Ovary (tissue), 9 donors: ENCODE measurements around the gene DCDC2C. TPM values are rescaled to one million over a fixed set of nuclear protein-coding genes. Genes with fewer than 3 reads are reported as not detected.
A peak's percentile ranks its signal among the peaks of the same experiment; 100 is the strongest.
"Not testable (repeated sequence)": the region's sequence is repeated elsewhere in the genome, so short reads cannot be mapped to it uniquely, and the experiment has no call there.

Source experiments
- DNase-seq, 5 donors: peaks; one replicate each; pipeline ENCODE4 v3.0.0-alpha.2; 2019 to 2020
- H3K27ac ChIP-seq, 2 donors: fragments of 200-600 bp; one replicate each; pipeline versions ENCODE4 v1.5.1 to v1.8.0; 2019 to 2022
- H3K27me3 ChIP-seq: fragments of 200-600 bp; one replicate; pipeline ENCODE4 v1.8.0; 2022
- H3K36me3 ChIP-seq: fragments of 200-600 bp; sonication (generic); one replicate; pipeline ENCODE4 v1.5.1; 2019
- H3K4me1 ChIP-seq: one replicate; pipeline ENCODE4 v1.8.1; 2013; ENCODE audit warnings: mild to moderate bottlenecking, moderate library complexity; ENCODE audit not compliant: insufficient read depth
- H3K4me3 ChIP-seq: fragments of 200-600 bp; sonication (generic); one replicate; pipeline ENCODE4 v1.5.1; 2017
- H3K9me3 ChIP-seq, 2 donors: fragments of 200-600 bp in 1 of 2; sonication (generic) in 1 of 2; one replicate each; pipeline versions ENCODE4 v1.5.1 to v1.8.1; 2013 to 2019; ENCODE audit warnings: mild to moderate bottlenecking in 1 of 2, moderate library complexity in 1 of 2
- EP300 ChIP-seq: sonication (generic); formaldehyde crosslinking; IDR thresholded peaks from one replicate; pipeline ENCODE4 v1.6.1; 2017; ENCODE audit warnings: antibody characterized with exemption
- POLR2A ChIP-seq: fragments of 450-650 bp; IDR thresholded peaks from one replicate; pipeline ENCODE4 v1.6.1; 2017; ENCODE audit warnings: antibody characterized with exemption, mild to moderate bottlenecking, moderate library complexity
- WGBS, 3 donors: extraction: QIAGEN DNeasy Blood & Tissue Kit in 1 of 3; methylation state at CpG; one replicate each; pipeline versions ENCODE4 v1.1.5 to v1.1.7; 2013 to 2017; 5-methylcytosine and 5-hydroxymethylcytosine counted together
- intact Hi-C, 4 donors: fragments of 100-400 bp; cut with DNase I; formaldehyde crosslinking; loops; one replicate each; pipeline versions ENCODE4 v1.11.0 to v1.15.1; 2022 to 2023
- polyA plus RNA-seq, 2 donors: library from polyadenylated mRNA; stranded (reverse); fragments of 200-250 nt in 1 of 2; fragments of 350-450 nt in 1 of 2; fragmentation: Illumina TruSeq in 1 of 2; extraction: RNeasy Lipid Tissue Mini Kit (QIAGEN cat#74804) in 1 of 2; gene quantifications; one replicate each; pipeline ENCODE4 v1.2.3, GENCODE V29; 2013 to 2014
- total RNA-seq, 7 donors: library from RNA; depleted of rRNA in 2 of 7; stranded (reverse); fragments of >200 nt in 2 of 7; fragmentation: NEBNext Ultra II Directional in 3 of 7; extraction: Animal tissue kit (Norgen Biotek cat#: 25700) in 3 of 7; gene quantifications; one replicate each; pipeline versions ENCODE4 v1.1.0 to v1.2.4, GENCODE V29; 2016 to 2023
- TF ChIP-seq, protein P1 (sequence below), 3 donors: fragments of 450-650 bp in 2 of 3; fragments of 200-600 bp in 1 of 3; IDR thresholded peaks; one replicate each; pipeline versions ENCODE4 v1.5.1 to v1.8.0; 2016 to 2022; ENCODE audit warnings: antibody characterized with exemption in 3 of 3, mild to moderate bottlenecking in 1 of 3
- donor health status: DM: no; HTN: no; CAD: no; lungs with moderate emphysema.
- donor health status: DM: no; HTN: no; CAD: no.
- donor health status: Bipolar disorder and iron deficiency.
- donor health status: DM: yes; HTN: yes; CAD: no.
- donor health status: DM: no; HTN: no; CAD: no.
- donor health status: DM: yes; HTN: yes; CAD: no.

Gene DCDC2C
- total and polyA plus RNA-seq, 9 donors: 0.11 to 0.95 (median 0.42) TPM; not detected in 6

DNA sequence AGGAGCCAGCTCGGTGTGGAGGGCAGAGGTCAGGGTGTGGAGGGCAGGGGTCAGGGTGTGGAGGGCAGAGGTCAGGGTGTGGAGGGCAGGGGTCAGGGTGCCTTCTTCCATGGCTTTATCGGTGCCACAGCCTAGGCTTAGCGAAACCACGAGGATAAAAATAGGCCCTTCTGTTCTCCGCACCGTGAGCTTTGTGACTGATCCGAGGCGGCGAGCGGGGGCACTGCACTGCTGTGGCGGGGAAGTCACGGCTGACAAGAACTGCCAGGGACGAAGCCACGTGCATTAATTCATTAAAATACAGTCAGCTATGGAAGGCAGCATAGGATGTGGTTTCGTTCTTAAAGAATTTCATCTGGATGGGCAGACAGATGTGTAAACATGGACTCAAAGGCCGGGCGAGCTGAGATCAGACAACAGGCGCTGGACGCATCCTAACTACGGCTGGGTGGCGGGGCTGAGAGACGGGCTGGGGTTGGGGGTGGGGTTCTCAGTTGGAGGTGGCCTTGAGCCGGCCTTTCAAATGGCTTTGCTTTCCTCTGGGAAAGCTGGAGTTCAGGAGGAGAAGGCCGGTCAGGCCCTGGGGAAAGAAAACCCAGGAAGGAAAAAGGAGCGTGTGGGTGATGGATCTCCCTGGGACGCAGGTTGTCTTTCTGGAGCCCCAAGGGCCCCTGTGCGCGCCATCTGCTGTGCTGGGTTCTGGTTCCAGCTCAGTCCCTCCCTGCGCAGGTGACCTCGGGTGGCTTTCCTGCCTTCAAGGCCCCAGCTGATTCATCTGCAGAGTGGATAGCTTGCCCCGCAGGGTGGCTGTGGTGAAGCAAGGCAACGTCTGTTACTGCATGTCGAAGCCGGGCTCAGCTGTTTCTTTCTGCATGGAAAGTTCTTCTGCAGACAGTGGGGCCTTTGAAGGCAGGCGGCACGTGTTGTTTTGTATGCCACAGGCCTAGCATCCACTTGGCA lies 46.3 kb upstream of the DCDC2C start:
- 23 to 57% (median 40%) methylated on average over 36 of the region's 36 CpGs for WGBS, 3 donors
- peaks cover 17% of the 10 kb centered on the region for H3K4me1 ChIP-seq
- H3K36me3 ChIP-seq: no peaks in the 10 kb centered on the region
- no peaks in the 10 kb centered on the region for H3K27me3 ChIP-seq
- intact Hi-C loops: loop anchor here in 1 of 4 donors (10.0 kb wide), 1 partner anchor 232 kb away; no protein-coding TSS in a partner anchor
- peak overlapping the region in 1 of 2 donors; percentile 8 for H3K27ac ChIP-seq
- H3K4me3 ChIP-seq: no peak overlapping the region
- no peak for TF ChIP-seq EP300
- TF ChIP-seq, protein P1, sequence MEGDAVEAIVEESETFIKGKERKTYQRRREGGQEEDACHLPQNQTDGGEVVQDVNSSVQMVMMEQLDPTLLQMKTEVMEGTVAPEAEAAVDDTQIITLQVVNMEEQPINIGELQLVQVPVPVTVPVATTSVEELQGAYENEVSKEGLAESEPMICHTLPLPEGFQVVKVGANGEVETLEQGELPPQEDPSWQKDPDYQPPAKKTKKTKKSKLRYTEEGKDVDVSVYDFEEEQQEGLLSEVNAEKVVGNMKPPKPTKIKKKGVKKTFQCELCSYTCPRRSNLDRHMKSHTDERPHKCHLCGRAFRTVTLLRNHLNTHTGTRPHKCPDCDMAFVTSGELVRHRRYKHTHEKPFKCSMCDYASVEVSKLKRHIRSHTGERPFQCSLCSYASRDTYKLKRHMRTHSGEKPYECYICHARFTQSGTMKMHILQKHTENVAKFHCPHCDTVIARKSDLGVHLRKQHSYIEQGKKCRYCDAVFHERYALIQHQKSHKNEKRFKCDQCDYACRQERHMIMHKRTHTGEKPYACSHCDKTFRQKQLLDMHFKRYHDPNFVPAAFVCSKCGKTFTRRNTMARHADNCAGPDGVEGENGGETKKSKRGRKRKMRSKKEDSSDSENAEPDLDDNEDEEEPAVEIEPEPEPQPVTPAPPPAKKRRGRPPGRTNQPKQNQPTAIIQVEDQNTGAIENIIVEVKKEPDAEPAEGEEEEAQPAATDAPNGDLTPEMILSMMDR (IDR thresholded peaks at IDR 0.05): no peak
- TF ChIP-seq POLR2A: no peak
- no peaks in the 10 kb centered on the region for H3K9me3 ChIP-seq
- DNase-seq: peak in 4 of 5 donors; percentile 50 to 70 (median 62)

DNA sequence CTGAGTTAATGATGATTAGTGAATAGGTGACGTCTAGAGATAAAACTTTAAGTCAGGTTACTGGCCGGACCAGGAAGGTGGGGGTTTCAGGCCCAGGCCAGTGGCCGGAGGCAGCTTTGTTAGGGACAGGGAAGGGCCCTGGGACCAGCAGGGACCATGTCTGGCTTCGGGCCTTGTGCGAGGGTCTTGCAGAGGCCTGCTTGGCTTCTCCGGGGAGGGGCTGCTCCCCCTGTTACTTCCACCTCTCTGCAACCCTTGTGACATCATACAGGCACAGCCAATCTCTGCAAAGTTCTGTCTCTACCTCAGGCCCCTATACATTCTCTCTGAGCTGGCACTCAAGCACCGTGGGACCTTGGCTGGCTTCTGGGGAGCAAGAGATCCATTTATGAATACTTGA lies 45.5 kb upstream of the DCDC2C start, which contains the start of gene ALLC:
Gene ALLC, plus strand, starts transcription at position 320 of the 400 bp plus-strand sequence. CDS start 12,958 bp downstream, outside the sequence.
- intact Hi-C loops: loop anchor here in 1 of 4 donors (10.0 kb wide), 1 partner anchor 233 kb away; no protein-coding TSS in a partner anchor
- no peaks in the 10 kb centered on the region for H3K27me3 ChIP-seq
- H3K4me1 ChIP-seq: peaks cover 17% of the 10 kb centered on the region
- WGBS, 3 donors: 87 to 89% (median 88%) methylated on average over 7 of the region's 7 CpGs
- no peaks in the 10 kb centered on the region for H3K36me3 ChIP-seq
- no peaks in the 10 kb centered on the region for H3K9me3 ChIP-seq
- no peak for DNase-seq
- no peak within 1 kb of the TSS for H3K4me3 ChIP-seq
- TF ChIP-seq POLR2A: no peak
- TF ChIP-seq EP300: no peak
- peak within 1 kb of the TSS in 1 of 2 donors; percentile 8 for H3K27ac ChIP-seq

DNA sequence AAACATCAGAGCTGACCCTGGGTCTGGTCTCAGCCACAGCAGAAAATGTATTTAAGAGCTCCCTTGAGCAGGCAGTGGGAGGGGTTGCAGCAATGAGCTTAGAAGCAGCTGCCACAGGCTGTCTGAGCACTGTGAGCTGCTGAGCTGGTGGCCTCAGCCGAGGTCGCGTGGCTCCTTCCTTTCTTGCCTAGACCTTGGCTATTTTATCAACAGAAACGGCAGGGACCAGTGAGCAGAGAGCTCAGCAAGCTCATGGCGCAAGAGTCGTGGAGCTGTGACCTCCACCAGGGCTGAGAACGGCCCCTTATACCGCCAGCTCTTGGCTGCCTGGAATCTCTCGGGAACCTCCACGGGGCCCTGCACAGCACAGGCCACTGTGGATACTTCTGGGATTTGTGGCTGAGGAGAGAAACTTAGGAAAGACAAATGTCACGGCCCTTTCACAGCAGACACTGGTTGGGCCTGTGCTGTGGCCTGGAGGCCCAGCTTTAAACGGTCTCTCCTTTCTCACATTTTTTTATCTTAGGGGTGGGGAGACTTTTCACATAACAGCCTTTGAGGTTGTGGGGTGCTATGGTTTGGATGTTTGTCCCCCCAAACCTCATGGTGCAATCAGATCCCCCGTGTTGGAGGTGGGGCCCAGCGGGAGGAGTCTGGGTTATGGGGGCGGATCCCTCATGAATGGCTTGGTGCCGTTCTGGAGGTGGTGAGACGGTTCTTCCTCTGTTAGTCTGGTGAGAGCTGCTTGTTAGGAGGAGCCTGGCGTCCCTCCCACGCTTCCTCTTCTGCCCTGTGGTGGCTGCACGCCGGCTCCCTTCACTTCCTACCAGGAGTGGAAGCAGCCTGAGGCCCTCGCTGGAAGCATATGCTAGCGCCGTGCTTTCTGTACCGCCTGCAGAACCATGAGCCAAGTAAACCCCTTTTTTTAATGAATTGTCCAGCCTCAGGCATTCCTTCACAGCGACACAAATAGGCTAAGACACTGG lies 43.6 kb upstream of the DCDC2C start:
- Histone ChIP-seq H3K4me1 (peaks cover 17% of the 10 kb centered on the region), H3K27ac (no peak overlapping the region), H3K4me3 (no peak overlapping the region), H3K9me3 (no peaks in the 10 kb centered on the region), H3K36me3 (no peaks in the 10 kb centered on the region), H3K27me3 (no peaks in the 10 kb centered on the region)
- WGBS, 3 donors: 58 to 71% (median 67%) methylated on average over 26 of the region's 26 CpGs
- peak in 1 of 5 donors; percentile 29 for DNase-seq
- TF ChIP-seq, protein P1 (IDR thresholded peaks at IDR 0.05): no peak
- no peak for TF ChIP-seq POLR2A
- TF ChIP-seq EP300: no peak
- intact Hi-C loops: loop anchor here in 1 of 4 donors (10.0 kb wide), 1 partner anchor 235 kb away; no protein-coding TSS in a partner anchor

DNA sequence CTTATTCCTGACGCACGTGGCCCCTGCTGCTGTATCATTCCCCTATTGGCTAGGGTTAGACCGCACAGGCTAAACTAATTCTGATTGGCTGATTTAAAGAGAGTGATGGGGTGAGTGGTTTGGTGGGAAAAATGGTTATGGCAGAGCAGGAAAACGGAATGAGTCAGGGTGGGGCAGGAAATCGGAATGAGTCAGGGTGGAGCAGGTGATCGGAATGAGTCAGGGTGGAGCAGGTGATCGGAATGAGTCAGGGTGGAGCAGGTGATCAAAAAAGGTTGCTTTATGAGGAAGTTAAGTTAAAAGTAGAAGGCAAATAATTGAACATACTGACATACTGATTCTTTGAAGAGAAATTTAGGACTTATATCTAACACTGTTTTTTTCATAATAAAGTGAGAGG lies 42.7 kb upstream of the DCDC2C start:
- H3K36me3 ChIP-seq, H3K27ac ChIP-seq, H3K27me3 ChIP-seq, H3K4me3 ChIP-seq, H3K9me3 ChIP-seq, intact Hi-C loops: not testable (repeated sequence)
- peaks cover 17% of the 10 kb centered on the region for H3K4me1 ChIP-seq
- 89 to 95% (median 95%) methylated on average over 7 of the region's 7 CpGs for WGBS, 3 donors
- peak in 1 of 5 donors; percentile 11 for DNase-seq
